ENCODE results near the gene ITGB1.
"Not testable (repeated sequence)": the region's sequence is repeated elsewhere in the genome, so short reads cannot be mapped to it uniquely, and the experiment has no call there.

ITGB1 gene

DNA sequence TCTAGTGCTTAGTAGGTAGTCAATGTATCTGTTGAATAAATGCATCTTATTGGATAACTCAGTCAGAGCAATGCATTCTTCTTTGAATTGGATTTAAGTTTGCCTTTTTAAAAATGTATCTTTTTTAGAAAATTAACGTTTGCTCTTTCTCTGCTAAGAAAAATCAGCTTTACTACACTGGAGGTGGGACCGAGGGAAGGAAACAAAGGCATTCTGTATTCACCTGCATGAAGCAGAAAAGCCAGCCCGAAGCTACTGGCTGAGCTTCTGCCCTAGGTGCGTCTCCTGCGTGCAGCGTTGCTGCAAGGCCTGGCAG lies 22.2 kb upstream of the ITGB1 start:
- DNase-seq: no peak

DNA sequence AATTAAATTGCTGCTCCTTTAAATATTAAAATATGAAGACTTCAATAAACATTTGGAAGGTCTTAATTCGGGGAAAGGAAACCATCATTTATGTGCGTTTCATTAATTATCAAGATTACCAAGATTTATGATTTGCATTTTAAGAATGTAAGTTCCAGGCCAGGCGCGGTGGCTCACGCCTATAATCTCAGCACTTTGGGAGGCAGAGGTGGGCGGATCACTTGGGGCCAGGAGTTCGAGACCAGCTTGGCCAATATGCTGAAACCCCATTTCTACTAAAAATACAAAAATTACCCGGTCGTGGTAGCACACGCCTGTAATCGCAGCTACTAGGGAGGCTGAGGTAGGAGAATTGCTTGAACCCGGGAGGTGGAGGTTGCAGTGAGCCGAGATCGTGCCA lies 21.7 kb upstream of the ITGB1 start:
- not testable (repeated sequence) for DNase-seq

DNA sequence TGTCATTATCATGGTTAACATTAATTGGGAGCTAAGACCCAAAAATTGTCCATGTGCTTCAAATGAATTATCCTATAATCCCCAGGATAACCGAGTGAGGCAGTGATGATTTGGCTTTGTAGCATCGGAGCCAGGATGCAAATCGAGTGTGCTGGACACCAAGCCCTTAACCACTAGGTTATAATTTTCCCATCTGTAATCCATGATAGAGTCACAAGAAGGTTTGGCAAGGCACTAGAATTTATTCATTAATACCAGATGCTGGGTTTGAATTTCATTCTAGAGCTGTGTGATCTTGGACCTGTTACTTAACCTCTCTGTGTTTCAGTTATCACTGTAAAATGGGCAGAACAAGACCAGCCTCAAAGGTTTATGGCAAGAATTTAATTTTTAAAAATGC lies 21.0 kb upstream of the ITGB1 start:
- DNase-seq: no peak

DNA sequence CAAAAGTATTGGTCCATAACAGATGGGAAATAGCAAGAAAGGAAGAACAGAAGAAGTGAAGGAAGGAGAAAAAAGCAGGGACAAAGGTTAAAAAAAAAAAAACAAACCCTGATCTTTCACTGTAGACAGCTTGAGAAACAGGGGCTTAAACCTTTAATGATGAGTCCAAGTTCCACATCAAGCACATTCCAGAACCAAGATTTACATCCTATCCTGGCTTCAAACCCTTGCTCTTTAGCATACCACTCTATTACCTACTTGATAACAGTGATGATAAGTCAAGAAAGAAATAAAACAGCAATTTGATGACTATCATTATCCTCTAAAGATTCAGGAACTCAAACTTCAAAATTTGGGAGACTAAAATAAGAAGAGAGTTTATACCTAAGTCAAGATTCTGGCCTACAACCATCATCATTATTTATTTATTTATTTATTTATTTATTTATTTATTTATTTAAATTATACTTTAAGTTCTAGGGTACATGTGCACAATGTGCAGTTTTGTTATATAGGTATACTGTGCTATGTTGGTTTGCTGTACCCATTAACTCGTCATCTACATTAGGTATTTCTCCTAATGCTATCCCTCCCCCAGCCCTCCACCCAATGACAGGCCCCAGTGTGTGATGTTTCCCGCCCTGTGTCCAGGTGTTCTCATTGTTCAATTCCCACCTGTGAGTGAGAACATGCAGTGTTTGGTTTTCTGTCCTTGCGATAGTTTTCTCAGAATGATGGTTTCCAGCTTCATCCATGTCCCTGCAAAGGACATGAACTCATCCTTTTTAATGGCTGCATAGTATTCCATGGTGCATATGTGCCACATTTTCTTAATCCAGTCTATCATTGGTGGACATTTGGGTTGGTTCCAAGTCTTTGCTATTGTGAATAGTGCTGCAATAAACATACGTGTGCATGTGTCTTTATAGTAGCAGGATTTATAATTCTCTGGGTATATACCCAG lies 20.1 kb upstream of the ITGB1 start:
- not testable (repeated sequence) for DNase-seq

DNA sequence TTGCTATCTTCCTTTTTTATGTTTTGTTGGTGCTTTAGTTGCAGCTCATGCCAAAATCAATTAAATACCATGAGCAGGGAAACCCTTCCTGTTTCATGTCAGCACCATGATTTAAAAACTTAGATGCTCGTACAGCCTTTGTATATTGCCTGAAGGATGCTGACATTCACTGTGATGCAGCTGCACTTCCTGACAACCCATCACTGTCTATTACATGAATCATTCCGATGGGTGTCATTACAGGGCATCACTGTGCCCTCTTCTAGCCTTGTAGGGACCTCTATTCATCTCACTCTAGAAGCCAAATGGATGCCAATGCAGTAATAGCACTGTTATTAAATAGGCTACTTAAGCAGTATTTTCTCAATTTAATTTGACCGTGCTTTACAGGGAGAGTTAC lies 18.3 kb upstream of the ITGB1 start:
- DNase-seq: no peak

DNA sequence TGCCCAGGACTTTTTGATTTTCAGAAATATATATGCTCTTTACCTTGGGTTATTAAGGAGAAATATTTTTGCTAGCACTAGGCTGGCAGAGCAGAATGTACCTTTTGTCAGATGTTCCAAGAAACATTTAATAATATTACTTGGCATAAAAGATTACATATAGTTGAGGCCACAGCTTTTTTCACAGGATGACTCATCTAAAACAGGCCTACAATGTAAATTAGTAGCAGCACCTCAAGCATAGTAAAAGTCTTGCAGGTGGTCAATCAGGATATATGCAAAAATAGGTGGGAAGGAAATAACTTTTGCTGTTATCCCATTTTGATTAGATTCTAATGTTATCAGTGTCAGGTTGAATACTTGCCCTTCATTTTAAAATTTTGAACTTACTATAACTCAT lies 14.9 kb upstream of the ITGB1 start:
- DNase-seq: no peak

DNA sequence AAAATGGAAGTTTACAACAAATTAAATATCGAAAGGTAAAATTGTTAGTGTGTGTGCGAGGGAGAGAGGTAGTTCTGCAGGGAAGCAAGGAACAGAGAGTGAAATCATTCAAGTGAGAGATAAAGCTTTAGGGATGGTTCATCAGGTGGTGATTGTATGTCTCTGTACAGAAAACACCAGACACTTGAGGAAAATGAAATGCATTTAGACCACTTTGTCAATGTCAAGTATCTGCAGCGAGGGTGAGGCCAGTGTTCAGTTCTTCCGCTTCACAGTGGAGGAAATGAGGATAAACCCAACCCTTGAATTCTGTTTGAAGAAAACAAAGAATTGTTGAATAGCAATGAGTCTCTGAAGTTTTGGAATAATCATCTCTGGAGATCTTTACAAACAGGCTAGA lies 14.4 kb upstream of the ITGB1 start:
- no peak for DNase-seq

DNA sequence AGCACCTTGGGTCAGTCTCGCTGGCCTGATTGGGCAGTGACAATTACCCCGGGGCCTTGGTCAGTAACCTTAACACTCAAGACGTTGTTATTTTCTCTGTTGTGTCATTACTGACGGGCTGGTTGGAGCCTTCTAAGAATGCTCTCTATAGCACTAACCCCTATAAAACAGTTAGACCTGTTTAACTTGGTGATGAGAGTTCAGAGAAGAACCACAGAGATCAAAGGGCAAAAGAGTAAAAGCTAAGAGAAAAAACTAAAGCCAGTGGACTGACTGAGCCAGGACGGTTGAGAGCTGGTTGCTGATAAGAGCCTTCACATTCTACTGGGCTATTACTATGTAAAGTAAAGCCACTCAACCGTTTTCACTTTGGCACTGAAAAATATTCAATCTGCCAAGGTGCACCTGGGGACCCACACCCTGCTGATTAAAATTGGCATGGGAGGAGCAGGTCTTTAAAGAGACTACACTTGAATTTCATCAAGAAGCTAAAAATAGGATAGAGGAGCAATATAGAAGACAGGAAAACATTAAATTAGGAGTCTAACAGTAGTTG lies 13.6 kb upstream of the ITGB1 start:
- DNase-seq: no peak

DNA sequence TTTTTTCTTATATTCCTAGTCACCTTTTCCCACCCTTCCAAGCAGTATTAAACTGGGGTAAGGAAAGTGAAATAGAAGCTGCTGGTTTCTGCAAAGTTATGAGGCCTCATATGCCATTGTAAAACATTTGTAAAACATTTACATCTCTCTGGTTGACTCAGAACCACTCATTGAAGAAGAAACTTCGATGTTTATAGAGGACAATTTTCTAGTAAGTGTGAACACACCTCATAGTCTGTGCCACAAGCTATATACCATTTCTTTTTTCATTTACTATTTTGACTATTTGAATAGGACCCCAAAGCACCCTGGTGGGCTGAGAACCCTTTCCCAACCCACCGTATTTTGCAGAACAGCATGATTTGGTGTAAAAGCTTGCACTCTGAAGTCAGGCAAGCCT lies 12.9 kb upstream of the ITGB1 start:
- no peak for DNase-seq

DNA sequence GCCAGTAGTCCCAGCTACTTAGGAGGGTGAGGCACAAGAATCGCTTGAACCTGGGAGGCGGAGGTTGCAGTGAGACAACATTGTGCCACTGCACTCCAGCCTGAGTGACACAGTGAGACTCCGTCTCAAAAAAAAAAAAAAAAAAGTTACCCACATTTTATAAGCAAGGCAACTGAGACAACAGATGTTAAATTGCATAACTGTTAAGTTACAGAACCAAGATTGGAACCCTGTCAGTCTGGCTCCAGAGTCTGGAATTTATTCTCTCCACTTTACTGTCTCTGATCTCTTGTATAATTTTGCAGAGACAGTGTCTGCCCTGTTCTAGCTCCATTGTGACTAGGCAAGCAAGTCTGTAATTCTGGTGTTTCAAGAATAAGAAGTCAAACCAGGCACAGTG lies 6.2 kb upstream of the ITGB1 start:
- DNase-seq: no peak

DNA sequence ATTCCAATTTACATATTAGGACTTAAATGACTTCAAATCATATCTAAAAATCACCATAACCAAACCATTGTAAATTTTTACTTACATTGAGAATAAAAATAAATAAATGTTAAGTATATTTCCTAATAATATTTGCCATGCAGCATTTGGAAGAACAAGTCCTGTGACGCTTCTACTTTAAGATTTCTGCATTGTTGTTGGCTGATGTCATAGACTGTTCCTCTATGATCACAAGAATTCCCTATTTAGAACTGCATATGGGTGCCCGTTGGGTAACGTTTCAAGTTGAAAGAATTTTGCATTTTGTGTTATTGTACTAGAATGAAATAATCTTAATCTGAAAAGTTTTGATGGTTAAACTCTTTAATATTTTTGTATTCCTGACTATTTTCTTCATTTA lies 5.1 kb upstream of the ITGB1 start:
- DNase-seq: no peak

DNA sequence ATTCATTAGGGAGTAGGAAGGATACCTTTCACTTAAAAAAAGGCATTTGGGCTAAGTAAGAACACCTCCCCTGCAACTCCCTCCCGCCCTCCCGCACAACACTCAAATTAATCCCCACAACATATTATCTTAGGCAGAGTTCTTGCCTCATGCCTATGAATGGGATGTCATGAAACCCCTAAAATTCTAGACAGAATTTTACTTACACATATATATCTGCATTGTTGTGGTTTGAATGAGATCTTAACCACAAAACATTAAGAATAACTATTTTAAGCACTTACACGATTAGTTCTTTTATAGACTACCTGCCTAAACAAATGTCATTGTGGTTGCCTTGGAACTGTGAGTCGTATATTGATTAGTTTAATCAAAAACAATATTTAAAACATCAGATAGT lies 4.5 kb upstream of the ITGB1 start:
- no peak for DNase-seq

DNA sequence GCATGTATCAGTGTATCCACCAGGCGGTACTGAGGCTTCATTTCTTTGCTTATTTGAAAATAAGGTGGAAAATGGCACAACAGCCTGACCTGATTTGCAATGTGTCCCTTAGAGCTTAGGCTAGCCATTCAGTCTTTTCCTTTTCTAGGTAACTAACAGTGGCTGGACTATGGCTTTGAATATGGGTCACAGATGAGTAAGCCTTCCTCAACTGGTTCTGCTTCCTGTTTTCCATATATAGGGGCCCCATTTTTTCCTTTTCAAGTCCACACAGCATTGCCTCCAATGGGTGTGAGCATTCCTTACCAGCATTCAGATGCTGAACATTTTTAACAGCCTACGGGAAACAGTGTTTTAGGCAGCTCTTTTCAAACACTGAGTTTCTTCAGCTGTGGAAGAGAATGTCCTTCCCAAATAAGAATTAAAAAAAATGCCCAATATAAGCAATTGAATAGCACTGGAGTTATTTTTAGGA lies 3.9 kb upstream of the ITGB1 start:
- no peak for DNase-seq

DNA sequence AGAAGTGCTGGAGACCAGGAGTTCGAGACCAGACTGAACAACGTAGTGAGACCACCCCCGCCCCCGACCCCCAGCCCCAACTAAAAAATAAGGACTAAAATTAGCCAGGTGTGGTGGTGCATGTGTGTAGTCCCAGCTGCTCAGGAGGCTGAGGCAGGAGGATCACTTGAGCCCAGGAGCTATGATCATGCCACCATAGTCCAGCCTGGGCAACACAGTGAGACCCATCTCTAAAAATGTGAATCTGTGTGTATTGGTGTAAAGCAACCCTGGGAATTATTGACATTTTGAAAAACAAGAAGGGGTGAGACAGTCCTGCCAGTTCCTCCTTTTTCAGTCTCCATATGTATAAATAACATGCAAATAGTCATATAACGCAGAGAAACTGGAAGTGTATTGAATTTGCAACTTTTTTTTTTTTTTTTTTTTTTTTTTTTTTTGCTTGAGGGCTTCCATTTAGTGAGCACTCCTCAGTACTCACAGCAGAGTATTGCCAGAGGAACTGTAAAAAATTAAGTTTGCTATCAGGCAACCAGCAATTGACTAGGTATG lies 3.4 kb upstream of the ITGB1 start:
- DNase-seq: no peak

DNA sequence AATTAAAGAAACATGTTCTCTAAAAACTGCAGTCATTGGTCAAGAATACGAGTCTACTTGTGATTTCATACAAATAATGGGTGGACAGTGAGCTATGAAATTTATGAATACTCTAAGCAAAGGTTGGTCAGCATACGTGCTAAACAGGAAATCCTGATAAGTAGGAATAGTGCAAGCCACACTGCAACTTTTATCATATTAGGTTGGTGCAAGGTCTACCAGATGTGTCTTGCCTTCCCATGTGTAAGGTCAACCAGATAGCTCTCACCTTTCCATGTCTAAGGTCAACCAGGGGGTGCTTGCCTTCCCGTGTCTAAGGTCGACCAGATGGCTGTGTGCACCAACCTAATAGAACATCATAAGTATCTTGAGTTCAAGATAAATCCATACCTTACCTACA lies 2.0 kb upstream of the ITGB1 start:
- DNase-seq: no peak

DNA sequence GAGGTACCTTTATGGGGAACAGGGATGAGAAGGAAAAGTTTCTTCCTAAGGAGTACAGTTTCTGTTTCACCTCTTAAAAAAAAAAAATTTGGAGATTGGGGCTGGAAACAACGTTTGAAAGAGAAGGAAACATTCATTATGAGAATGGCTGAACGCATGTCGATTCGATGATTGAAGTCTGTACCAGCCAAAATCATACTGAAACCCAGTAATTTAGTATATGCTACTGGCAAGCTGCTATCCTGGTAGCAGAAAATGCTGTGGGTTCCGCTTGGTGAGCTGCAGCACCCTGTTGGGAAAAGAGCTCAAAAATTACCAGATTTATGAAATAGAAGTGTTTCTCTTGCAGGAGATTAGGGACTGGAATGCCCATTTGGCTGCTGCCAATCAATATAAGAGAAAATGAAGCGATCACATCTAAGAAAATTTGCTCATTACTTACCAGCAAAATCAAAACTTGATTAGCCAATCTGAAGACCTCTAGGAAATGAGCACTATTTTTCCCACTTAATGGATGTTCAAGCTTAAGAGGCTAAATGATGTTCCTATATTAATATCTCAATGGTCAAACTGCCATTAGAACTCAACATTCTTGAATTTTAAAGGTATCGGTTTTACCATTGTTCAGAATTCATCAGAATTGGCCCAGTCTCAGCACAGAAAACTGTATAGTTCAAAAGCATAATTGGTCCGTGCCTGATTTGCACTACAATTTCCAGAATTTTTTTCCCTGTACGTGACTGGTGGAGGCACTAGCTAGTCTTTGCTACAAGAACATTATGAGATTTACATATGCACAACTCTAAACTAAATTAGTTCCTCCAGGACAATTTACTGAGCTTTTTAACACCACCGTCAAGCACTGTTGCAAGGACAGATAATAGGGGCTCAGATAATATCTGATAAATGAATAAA lies 1.2 kb upstream of the ITGB1 start:
- DNase-seq: peak; percentile 48

DNA sequence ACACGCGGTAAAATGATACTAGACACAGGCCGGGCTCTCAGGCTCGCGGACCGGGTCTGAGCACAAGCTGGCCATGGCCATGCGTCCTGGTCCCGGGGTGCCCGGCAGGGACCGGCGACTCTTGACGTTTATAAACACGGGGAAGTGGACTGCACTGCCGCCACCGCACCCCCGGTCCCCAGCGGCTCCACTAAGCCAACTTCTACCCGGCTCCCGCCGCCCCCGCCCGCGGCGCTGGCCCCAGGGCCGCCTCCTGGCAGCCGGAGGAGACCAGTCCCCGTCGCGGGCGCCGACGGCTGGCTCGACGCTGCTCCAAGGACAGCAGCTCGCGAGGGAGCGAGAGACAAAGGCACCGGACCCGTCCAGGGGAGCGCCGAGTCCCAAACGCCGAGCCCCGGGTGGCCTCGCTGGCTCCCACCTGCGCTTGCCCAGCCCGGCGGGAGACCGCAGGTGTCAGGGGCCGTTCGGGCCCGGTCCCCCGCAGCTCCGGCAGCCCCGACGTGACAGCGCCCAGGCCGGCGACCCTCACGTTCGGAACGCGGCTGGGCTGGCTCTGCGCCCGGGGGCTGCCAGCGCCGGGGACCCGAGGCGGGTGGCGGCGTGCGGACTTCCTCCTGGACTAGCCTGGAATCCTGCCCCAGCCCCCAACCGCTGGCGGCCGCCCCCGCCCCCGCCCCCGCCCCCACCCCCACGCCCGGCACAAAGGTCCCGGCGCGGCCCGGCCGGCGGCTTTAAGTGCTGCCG lies 517 bp downstream of the ITGB1 start:
- DNase-seq: peak; percentile 60

DNA sequence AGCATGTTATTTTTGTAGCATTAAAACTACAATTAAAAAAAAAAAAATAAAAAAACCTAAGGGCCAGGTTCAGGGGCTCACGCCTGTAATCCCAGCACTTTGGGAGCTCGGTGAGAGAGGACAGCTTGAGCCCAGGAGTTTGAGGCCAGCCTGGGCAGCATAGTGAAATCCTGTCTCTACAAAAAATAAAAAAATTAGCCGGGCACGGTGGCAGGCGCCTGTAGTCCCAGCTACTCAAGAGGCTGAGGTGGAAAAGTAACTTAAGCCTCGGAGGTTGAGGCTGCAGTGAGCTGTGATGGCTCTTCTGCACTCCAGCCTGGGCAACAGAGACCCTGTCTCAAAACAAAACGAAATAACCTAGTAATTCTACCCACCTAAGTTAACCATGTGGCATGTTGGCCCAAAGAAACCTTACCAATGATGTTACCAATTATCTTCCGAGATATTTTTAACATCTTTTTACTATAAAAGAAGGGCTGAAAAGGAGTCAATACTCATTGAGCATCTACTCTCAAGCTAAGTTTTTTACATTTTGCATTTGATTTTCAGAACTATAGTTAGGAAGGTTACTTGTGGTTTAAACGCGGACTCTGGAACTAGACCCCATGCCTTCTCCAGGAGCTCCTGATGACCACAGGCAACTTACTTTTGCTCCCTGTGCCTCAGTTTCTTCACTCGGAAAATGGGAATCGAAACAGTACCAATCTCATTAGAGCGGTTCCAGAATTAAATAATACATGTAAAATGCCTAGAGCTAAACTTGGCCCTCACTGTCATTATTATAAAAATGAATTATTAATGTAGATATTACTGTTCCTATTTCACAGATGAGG lies 1.4 kb downstream of the ITGB1 start:
- no peak for DNase-seq

DNA sequence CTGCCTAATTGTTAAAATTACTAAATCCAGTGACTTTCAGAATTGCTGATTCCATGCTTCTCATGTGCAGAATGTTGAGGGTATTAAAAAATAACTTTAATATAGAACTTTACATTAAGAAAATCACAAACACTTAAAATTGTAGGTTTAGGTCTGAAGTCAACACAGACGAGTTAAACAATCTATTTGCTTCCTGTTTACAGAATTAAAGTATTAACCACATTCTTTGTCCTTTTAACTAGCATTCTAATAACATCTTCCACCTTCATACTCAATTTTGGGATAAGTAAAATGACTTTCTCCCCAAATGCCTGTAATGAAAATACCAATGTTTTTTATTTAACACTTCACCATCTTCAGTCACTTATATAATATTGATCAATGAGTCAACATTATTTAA lies 2.2 kb downstream of the ITGB1 start:
- no peak for DNase-seq

DNA sequence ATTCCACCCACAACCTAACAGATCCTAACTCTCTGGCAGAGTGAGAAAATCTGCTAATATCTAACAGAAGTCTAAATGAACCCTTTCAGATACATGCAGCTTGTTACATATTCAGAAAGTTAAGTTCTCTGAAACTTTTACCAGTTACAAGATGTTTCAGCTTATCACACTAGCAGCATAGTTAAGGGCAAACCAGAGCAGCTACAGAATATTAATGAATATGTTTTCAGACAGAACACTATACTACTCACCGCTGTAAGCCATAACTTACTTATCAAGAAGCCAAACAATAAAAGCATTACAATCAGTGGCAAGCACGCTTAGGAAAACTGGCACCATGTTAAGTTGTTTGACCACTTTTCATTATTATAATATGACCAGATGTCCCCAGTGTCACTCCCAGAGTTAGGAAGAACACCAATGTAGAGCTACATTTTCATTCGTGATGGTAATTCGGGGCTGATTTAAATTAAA lies 2.7 kb downstream of the ITGB1 start:
- DNase-seq: no peak

DNA sequence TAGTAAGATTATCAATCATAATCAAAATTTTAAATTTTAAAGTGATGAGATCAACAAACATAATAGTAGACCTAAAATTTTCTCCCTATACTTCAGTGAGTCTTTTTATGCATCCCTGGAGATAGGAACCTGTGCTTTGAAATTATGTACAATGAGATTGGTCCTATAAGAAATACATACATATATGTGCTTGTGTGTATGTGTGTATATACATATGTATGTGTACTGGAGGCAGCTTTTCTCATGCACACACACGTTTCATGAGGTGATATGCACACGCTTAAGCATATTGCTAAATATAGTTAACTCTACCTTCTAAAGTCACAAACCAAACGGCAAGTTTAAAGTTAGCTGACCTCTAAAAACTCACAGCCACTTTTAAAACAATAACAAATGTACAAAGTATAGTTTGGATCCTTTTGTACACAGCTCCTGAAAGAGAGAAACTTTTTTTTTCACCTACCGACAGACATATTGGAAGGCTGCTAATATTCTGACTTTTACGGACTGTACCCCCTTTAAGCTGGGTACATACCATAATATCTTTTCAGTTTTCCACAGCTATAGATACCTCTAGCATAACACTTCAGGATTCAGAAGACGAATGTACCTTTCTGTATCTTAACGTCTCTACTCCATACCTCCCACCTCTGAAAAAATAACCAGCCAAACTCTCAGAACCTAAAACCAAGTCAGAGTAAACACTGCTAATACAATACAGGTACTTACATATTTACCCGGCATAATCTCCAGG lies 3.3 kb downstream of the ITGB1 start:
- no peak for DNase-seq

Measured in activated CD4-positive, alpha-beta T cell treated with anti-CD3 and anti-CD28 coated beads for 48 hours (primary cell).